ENCODE measurements around the gene TDRD10. TPM values are rescaled to one million over a fixed set of nuclear protein-coding genes. Genes with fewer than 3 reads are reported as not detected.

Gene TDRD10
- total and polyA plus RNA-seq, 2 experiments from 2014 or later, result not detected

DNA sequence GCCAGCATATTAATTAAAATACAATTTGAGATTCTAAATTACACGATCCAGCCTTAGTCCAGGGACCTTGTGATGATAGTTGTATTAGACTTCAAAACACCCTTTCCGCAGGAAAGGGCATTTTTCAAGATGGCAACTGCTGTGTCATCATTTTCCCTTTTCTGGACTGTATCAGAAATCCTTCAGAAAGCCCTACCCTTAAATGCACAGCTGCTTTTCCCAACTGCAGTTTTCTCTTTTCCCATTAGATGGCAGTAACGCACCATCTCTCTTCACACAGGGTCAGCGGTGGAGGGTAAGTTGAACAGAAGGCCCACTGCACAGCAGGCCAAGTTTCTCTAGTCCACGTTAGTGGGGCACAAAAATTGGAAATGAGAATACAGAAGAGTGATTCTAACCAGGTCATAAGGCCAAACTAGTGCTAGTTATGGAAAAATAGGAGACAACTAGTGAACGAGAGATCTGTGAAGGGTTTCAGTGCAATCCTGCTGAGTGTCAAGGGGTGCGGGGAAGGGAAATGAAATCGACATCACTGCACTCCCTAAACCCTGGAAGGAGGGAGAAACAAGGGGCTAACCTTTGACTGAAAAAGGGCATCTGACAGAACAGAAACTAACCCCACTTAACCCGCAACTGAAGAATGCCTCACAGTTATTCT, 22.1 kb upstream of the TDRD10 start:
- in situ Hi-C loops (cut with MboI), result loop anchor here (10.0 kb wide), 1 partner anchor 405 kb away; no protein-coding TSS in a partner anchor

GRCh38 chr1:154481053-154481452, 21.0 kb upstream of the TDRD10 start:
- Histone ChIP-seq H4K20me1 (ENCODE audit: insufficient read depth) (no peaks in the 10 kb centered on the region), H3K27ac (no peak overlapping the region), H3K9me3 (ENCODE audit: low read depth) (no peaks in the 10 kb centered on the region), H3K4me3 (no peak overlapping the region), H3F3A (ENCODE audit: insufficient read depth) (0 out of 2 replicates have a peak, but pooled peaks cover 3% of the 10 kb centered on the region), H3K27me3 (replicated peaks; ENCODE audit: insufficient read depth) (no peaks in the 10 kb centered on the region), H2AFZ (no peak overlapping the region), H3K36me3 (ENCODE audit: low read depth) (no peaks in the 10 kb centered on the region), H3K9ac (no peak overlapping the region), H3K9me2 (ENCODE audit: insufficient read depth) (no peaks in the 10 kb centered on the region), H3K4me2 (ENCODE audit: unreplicated experiment) (no peak overlapping the region), H3K79me2 (ENCODE audit: insufficient read depth) (no peaks in the 10 kb centered on the region), H3K4me1 (ENCODE audit: insufficient read depth) (peaks cover 4% of the 10 kb centered on the region; the same call in 1 of the 2 replicates)
- TF ChIP-seq EZH2phosphoT487 (IDR thresholded peaks at IDR 0.05; ENCODE audit: insufficient read depth, low read depth) (no peak), EZH2 (IDR thresholded peaks at IDR 0.05; ENCODE audit: insufficient read depth, poor library complexity, severe bottlenecking) (no peak)
- 46 to 52% methylated on average over 1 of the region's 1 CpG for WGBS, 2 experiments (ENCODE audit: low coverage in 1 of 2, low lambda C conversion rate in 2 of 2, missing lambda C conversion rate in 2 of 2)
- no peak for DNase-seq
- in situ Hi-C loops (cut with MboI), result loop anchor here (10.0 kb wide), 1 partner anchor 404 kb away; no protein-coding TSS in a partner anchor

More for the DNA sequence above, 22.1 kb upstream of the TDRD10 start:
- TF ChIP-seq EZH2 (IDR thresholded peaks at IDR 0.05; ENCODE audit: insufficient read depth, poor library complexity, severe bottlenecking) (no peak), EZH2phosphoT487 (IDR thresholded peaks at IDR 0.05; ENCODE audit: insufficient read depth, low read depth) (no peak)
- no peak overlapping the region for H3K4me3 ChIP-seq
- WGBS, 2 experiments (ENCODE audit: low coverage in 1 of 2, low lambda C conversion rate in 2 of 2, missing lambda C conversion rate in 2 of 2), result 41 to 44% methylated on average over 9 of the region's 9 CpGs
- H3F3A ChIP-seq (ENCODE audit: insufficient read depth), result 0 out of 2 replicates have a peak, but pooled peaks cover 3% of the 10 kb centered on the region
- H3K9me2 ChIP-seq (ENCODE audit: insufficient read depth), result no peaks in the 10 kb centered on the region
- peak overlapping the region; percentile 76 for H2AFZ ChIP-seq
- peak overlapping the region; percentile 24; the same call in 1 of the 2 replicates for H3K9ac ChIP-seq
- H3K79me2 ChIP-seq (ENCODE audit: insufficient read depth), result no peaks in the 10 kb centered on the region
- H3K27me3 ChIP-seq (replicated peaks; ENCODE audit: insufficient read depth), result no peaks in the 10 kb centered on the region
- peak; percentile 83 for DNase-seq
- peaks cover 4% of the 10 kb centered on the region; the same call in 1 of the 2 replicates for H3K4me1 ChIP-seq (ENCODE audit: insufficient read depth)
- no peak overlapping the region for H3K4me2 ChIP-seq (ENCODE audit: unreplicated experiment)
- no peaks in the 10 kb centered on the region for H4K20me1 ChIP-seq (ENCODE audit: insufficient read depth)
- H3K27ac ChIP-seq, result no peak overlapping the region
- no peaks in the 10 kb centered on the region for H3K9me3 ChIP-seq (ENCODE audit: low read depth)
- no peaks in the 10 kb centered on the region for H3K36me3 ChIP-seq (ENCODE audit: low read depth)

DNA sequence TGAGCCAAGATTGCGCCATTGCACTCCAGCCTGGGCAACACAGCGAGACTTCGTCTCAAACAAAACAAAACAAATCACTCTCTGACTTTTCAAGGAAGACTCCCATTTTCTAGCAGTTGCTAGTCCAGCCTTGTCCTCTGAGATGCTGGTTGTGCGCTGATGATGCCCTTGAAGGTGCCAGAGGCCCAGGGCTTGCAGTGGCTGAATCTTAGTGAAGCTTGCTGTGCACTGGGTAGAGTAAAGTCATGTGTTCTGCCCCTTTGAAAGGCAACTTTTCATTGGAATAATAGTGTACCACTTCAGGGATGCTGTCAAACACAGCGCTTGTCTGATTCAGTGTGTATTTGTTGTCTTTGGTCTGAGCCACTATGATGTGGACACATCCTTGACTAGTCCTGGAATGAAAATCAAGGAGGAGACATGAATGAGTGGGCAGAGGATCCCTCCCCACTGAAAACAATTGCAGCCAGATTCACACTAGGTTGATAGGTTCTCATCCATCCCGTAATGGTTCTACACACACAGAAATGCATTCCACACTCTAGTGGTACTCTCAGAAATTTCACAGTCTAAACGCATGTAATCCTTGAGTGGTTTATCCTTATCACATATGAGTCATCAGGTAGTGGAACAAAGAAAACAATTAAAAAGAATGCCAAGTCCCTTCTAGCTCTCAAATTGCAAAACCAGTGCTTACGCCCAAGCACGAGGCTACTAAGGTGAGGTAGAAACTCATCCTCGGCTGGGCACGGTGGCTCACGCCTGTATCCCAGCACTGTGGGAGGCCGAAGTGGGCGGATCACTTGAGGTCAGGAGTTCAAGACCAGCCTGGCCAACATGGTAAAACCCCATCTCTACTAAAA, 17.8 kb upstream of the TDRD10 start:
- no peaks in the 10 kb centered on the region for H4K20me1 ChIP-seq (ENCODE audit: insufficient read depth)
- H3K9me3 ChIP-seq (ENCODE audit: low read depth), result no peaks in the 10 kb centered on the region
- H3K4me2 ChIP-seq (ENCODE audit: unreplicated experiment), result no peak overlapping the region
- no peak overlapping the region for H3K27ac ChIP-seq
- H3K9me2 ChIP-seq (ENCODE audit: insufficient read depth), result no peaks in the 10 kb centered on the region
- no peaks in the 10 kb centered on the region for H3K79me2 ChIP-seq (ENCODE audit: insufficient read depth)
- H3K27me3 ChIP-seq (replicated peaks; ENCODE audit: insufficient read depth), result peaks cover 2% of the 10 kb centered on the region; the same call in 1 of the 2 replicates
- in situ Hi-C loops (cut with MboI), result loop anchor here (10.0 kb wide), 1 partner anchor 401 kb away; no protein-coding TSS in a partner anchor
- TF ChIP-seq EZH2phosphoT487 (IDR thresholded peaks at IDR 0.05; ENCODE audit: insufficient read depth, low read depth), result no peak
- no peak for TF ChIP-seq EZH2 (IDR thresholded peaks at IDR 0.05; ENCODE audit: insufficient read depth, poor library complexity, severe bottlenecking)
- H3F3A ChIP-seq (ENCODE audit: insufficient read depth), result 0 out of 2 replicates have a peak, but pooled peaks cover 3% of the 10 kb centered on the region
- DNase-seq, result peak; percentile 35
- no peak overlapping the region for H3K4me3 ChIP-seq
- 84 to 89% methylated on average over 14 of the region's 14 CpGs for WGBS, 2 experiments (ENCODE audit: low coverage in 1 of 2, low lambda C conversion rate in 2 of 2, missing lambda C conversion rate in 2 of 2)
- no peak overlapping the region for H2AFZ ChIP-seq
- H3K4me1 ChIP-seq (ENCODE audit: insufficient read depth), result no peaks in the 10 kb centered on the region
- H3K9ac ChIP-seq, result no peak overlapping the region
- H3K36me3 ChIP-seq (ENCODE audit: low read depth), result no peaks in the 10 kb centered on the region

- H3K9ac ChIP-seq, result no peak overlapping the region
- TF ChIP-seq EZH2 (IDR thresholded peaks at IDR 0.05; ENCODE audit: insufficient read depth, poor library complexity, severe bottlenecking) (no peak), EZH2phosphoT487 (IDR thresholded peaks at IDR 0.05; ENCODE audit: insufficient read depth, low read depth) (no peak)
- H2AFZ ChIP-seq, result no peak overlapping the region
- 0 out of 2 replicates have a peak, but pooled peaks cover 3% of the 10 kb centered on the region for H3F3A ChIP-seq (ENCODE audit: insufficient read depth)
- in situ Hi-C loops (cut with MboI), result loop anchor here (5.0 to 10.0 kb wide), 2 partner anchors 42 to 400 kb away; no protein-coding TSS in a partner anchor
- peaks cover 9% of the 10 kb centered on the region; the same call in 1 of the 2 replicates for H3K27me3 ChIP-seq (replicated peaks; ENCODE audit: insufficient read depth)
- H3K9me3 ChIP-seq (ENCODE audit: low read depth), result no peaks in the 10 kb centered on the region
- no peaks in the 10 kb centered on the region for H3K36me3 ChIP-seq (ENCODE audit: low read depth)
- no peaks in the 10 kb centered on the region for H3K9me2 ChIP-seq (ENCODE audit: insufficient read depth)
- 83 to 87% methylated on average over 5 of the region's 5 CpGs for WGBS, 2 experiments (ENCODE audit: low coverage in 1 of 2, low lambda C conversion rate in 2 of 2, missing lambda C conversion rate in 2 of 2)
- no peak overlapping the region for H3K4me3 ChIP-seq
- no peak overlapping the region for H3K4me2 ChIP-seq (ENCODE audit: unreplicated experiment)
- H3K27ac ChIP-seq, result no peak overlapping the region
- no peaks in the 10 kb centered on the region for H3K4me1 ChIP-seq (ENCODE audit: insufficient read depth)
- no peaks in the 10 kb centered on the region for H3K79me2 ChIP-seq (ENCODE audit: insufficient read depth)
- no peak for DNase-seq
- H4K20me1 ChIP-seq (ENCODE audit: insufficient read depth), result no peaks in the 10 kb centered on the region
These were observed 16.9 kb upstream of the TDRD10 start for GRCh38 chr1:154485106-154485505.

Measured in GM23248 (cell line).